ENCODE data around the gene VAV1.

Gene VAV1, protein sequence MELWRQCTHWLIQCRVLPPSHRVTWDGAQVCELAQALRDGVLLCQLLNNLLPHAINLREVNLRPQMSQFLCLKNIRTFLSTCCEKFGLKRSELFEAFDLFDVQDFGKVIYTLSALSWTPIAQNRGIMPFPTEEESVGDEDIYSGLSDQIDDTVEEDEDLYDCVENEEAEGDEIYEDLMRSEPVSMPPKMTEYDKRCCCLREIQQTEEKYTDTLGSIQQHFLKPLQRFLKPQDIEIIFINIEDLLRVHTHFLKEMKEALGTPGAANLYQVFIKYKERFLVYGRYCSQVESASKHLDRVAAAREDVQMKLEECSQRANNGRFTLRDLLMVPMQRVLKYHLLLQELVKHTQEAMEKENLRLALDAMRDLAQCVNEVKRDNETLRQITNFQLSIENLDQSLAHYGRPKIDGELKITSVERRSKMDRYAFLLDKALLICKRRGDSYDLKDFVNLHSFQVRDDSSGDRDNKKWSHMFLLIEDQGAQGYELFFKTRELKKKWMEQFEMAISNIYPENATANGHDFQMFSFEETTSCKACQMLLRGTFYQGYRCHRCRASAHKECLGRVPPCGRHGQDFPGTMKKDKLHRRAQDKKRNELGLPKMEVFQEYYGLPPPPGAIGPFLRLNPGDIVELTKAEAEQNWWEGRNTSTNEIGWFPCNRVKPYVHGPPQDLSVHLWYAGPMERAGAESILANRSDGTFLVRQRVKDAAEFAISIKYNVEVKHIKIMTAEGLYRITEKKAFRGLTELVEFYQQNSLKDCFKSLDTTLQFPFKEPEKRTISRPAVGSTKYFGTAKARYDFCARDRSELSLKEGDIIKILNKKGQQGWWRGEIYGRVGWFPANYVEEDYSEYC

DNA sequence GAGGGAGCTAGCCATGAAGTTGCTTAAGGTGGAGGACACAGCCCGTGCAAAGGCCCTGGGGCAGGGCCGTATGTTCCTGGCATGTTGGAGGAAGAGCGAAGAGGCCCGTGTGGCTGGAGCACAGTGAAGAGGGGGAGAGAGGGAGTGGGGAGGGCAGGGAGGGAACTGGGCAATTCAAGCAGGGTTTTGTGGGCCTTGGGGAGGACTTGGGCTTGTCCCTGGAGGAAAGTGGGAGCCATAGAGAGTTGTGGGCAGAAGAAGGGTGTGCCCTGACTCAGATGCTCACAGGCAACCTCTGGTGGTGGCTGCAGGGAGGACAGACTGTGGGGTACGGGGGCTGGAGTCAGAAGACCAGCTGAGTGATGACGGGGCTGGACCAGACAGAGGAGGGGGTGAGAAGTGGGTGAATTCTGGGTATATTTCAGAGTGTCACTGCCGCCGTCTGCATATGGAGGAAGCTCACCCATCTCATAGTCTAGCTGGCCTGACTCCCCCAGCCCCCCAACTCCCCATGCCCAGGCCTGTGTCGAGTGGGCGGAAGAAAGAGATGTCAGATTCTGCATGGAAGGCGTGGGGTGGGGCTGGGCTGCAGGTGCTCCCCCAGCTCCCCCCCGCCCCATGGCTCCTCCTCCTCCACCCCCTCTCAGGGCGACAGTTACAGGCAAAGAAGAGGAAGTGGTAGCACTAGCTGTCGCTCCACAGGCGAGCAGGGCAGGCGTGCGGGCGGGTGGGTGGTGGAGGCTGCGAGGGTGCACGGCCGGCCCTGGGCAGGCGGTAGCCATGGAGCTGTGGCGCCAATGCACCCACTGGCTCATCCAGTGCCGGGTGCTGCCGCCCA is at the start of gene VAV1:
VAV1 (plus strand) TSS at position 681 of the 838 bp plus-strand sequence; CDS start at position 781, 100 bp downstream.
- DNase-seq = peak; percentile 92

DNA sequence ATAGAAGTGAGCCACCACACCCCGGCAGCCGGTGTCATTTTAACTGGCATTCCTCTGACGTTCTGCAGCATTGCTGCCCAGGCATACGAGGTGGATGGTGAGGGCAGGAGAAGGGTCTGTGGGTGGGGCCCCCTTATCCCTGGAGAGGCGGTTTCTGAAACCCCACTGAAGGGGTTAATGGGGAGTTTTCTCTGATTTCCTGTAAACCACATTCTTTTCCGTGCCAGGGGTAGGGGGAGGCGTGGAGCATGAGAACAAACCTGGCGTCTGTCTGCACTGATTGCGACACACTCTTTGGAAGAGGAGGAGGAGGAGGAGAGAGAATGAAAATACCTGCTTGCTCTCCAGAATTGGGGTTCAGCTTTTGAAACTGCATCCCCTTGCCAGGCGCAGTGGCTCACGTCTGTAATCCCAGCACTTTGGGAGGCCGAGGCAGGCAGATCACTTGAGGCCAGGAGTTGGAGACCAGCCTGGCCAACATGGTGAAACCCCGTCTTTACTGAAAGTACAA is 49.3 kb upstream of the VAV1 start:
- DNase-seq = no peak

DNA sequence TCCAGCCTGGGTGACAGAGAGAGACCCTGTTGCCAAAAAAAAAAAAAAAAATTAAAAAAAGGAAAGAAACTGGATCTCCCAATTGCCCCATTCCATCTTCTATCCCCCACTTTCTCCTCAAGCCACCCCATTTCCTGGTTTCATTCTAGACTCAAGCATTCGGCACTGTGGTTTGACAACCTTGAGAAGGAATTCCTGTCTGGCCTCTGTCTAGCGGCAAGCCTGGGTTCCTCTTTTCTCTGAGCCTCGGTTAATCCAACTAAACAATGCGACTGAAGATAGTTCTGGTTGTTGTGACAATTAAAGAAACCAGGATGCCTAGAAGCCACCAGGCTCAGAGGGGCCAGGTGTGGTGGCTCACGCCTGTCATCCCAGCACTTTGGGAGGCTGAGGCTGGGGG is 48.8 kb upstream of the VAV1 start:
- no peak for DNase-seq

DNA sequence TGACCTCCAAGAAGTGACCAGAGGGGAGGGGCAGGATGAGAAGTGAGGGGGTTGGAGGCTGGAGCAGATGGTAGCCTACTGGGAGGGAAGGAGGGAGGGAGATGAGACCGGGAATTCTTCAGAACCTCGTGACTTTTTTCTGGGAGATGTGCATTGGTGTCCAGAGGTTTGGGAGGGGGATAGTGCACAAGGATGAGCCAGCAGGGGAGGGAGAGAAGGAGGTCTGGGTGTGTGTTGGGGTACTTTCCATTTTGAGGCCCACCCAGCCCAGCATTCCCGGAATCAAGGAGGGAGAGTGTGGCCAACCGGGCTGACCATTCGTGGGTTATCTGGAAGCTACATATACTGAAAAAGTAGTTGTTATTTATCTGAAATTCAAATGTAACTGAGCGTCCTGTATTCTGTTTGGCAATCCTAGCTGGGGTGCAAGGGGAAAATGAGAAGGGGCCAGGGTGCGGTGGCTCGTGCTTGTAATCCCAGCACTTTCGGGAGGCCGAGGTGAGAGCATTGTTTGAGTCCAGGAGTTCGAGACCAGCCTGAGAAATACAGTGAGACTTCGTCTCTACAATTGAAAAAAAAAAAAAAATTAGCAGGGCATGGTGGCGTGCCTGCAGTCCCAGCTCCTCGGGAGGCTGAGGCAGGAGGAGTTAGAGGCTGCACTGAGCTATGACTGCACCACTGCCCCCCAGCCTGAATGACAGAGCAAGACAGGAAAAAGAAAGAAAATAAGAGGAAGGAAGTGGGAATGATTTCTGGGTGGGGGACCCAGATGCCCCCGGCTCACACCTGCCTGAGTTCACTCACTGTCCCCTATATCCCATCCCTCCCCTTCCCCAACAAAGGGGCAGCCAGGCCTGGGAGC is 47.6 kb upstream of the VAV1 start:
- no peak for DNase-seq

DNA sequence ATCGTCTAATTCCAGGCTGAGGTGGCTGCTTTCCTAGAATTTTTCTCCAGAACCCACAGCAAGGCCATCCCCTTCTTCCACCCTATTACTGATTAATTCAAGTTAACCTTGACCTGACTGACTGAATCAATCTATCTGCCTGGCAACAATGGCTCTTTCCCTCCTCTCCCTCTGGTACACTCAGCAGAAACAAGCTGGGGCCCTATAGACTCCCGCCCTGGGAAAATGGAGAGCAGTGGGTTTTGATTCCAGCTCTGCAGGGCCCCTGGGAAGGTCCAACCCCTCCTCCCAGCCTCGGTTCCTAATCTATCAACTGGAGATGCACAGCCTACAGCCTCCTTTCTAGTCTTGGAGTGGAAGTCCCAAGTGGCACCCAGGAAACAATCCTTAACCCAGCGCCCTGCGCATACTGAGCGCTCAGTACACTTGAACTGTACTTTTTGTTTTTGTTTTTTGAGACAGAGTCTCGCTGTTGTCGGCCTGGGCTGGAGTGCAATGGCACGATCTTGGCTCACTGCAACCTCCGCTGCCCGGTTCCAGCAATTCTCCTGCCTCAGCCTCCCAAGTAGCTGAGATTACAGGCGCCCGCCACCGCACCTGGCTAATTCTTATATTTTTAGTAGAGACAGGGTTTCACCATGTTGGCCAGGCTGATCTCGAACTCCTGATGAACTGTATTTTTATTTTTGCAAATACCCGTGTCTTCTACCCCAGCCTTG is 46.8 kb upstream of the VAV1 start:
- DNase-seq = no peak

DNA sequence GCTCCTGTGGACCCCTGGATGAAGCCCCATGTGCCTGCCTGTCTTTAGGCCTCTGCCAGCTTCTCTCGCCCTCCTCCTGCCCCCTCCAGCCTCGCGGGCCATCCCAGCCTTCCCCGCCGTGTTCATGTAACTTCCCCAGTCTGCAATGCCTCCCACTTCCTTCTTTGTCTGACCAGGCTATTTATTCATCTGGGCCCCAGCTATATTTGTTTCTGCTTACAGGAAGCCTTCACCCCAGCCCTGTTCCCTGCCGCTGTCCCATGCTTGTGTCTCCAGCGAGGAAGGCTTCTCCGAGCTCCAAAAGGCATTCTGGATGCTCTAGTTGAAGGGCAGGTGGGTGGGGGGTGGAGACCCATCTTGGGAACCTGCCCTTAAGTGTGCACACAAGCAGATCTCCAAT is 44.2 kb upstream of the VAV1 start:
- DNase-seq = peak; percentile 9

DNA sequence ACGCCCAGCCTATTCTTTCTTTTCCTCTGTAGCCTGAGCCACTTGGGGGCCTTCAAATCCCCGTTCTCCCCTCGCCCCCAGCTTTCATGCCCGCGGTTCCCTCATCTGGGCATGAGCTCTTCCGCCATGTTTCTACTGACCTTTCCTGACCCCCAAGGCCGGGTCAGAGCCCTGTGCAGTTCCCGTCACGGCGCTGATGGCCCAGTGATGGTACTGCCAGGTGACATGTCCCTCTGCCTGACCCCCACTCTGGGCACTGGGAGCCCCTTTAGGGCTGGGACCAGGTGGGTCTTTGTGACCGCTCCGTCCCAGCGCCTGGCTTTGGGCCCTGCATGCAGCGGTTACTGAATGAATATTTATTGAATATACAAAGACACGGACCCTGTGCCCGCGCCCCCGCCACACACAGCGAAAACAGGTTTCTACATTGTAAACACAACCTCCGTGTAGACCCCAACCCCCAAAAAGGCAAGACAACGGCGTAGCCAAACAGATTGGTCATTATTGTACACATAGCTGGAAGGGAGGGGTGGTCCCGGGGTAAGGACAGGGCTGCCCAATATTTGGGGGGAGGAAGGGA is 42.8 kb upstream of the VAV1 start:
- no peak for DNase-seq

DNA sequence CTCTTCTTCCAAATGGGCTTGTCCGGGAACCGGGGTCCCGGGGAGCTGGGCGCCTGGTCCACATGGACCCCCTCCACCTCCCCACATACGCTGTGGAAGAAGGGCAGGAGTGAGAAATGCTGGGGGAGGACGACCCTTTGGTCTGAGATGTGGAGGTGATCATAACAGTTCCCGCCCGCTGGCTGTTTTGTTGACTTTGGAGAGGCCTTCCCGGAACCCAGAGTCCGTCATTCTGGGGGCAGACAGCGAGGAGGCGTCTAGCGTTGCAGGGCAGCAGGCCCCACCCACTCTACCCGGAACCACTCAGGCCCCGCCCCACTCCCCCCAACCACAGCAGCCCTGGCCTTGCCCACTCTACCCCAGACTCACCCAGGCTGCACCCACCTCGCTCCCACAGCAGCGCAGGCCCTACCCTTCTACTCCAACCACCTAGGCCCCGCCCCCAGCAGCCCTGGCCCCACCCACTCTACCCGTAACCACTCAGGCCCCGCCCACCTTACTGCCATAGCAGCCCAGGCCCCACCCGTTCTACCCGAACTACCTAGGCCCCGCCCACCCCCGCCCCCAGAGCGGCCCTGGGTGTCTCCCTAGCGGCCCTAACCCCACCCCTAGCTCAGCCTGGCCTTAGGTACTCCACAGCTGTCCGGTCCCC is 42.2 kb upstream of the VAV1 start:
- DNase-seq = peak; percentile 36

DNA sequence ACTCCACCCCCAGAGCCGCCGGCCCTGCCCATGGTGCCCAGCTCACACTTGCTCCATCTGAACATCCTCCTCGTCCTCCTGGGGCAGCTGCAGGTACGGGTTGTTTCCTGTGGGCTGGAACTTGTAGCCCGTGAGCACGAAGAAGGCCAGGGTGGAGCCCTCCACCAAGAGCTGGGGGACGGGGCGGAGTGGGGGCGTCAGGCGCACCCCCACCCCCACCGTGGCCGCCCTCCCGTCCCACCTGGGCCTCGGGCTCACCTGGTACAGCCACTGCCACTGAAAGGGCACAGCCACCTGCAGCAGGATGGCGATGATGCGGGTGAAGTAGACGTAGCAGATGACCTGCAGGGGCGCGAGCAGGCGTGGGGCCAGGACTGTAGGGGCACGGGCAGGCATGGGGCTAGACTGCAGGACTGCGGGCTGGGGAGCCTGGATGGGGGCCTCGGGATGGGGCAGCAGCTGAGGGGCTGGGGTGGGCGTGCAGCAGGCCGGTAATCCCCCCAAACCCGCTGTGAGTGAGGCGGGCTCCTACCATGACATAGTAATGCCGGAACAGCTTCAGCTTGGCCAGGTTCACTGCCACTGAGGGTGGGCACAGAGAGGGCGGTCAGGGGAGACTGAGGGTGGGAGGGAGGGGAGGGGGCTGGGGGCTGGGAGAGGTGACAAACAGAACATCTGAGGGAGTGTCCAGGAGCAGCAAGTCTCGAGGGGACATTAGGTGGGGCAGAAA is 41.4 kb upstream of the VAV1 start:
- DNase-seq = no peak

DNA sequence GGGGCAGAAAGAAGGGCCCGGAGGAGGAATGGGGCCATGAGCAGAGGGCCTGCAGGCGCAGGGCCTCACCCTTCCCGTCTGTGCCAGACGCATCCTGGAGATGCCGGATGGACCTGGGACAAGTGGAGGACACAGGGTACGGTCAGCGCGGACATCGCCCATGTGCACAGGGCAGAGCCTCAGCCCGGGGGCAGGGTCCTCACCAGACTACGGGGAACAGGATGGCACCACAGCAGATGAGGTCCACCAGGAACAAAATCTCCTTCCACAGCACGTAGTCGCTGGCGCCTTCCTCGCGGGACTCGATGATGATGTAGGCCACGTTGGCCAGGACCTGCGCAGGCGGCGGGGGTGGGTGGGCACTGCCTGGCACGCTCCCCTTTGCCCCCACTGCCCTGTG is 40.7 kb upstream of the VAV1 start:
- no peak for DNase-seq

DNA sequence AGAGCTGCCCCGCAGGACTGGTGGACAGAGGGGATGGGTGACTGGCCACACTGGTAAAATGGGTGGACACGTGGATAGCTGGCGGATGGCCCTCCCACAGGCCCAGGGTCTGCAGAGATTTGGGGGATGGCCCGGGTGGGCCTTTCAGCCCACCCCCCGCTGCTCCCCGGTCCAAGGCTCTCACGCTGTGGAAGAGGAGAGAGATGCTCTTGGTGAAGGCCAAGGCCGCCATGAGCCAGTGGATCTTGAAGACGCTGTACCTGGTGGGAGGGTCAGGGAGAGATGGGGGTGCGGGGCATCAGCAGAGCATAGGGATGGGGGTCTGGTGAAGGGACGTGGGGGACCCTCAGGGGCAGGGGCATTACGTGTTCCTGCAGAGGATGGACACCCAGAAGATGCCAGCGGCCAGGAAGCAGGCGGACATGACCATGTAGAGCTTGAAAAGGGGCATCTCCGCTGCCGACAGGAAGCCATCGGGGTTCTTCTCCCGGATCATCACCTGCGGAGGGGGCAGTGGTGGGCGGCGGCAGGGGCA is 39.6 kb upstream of the VAV1 start:
- no peak for DNase-seq

DNA sequence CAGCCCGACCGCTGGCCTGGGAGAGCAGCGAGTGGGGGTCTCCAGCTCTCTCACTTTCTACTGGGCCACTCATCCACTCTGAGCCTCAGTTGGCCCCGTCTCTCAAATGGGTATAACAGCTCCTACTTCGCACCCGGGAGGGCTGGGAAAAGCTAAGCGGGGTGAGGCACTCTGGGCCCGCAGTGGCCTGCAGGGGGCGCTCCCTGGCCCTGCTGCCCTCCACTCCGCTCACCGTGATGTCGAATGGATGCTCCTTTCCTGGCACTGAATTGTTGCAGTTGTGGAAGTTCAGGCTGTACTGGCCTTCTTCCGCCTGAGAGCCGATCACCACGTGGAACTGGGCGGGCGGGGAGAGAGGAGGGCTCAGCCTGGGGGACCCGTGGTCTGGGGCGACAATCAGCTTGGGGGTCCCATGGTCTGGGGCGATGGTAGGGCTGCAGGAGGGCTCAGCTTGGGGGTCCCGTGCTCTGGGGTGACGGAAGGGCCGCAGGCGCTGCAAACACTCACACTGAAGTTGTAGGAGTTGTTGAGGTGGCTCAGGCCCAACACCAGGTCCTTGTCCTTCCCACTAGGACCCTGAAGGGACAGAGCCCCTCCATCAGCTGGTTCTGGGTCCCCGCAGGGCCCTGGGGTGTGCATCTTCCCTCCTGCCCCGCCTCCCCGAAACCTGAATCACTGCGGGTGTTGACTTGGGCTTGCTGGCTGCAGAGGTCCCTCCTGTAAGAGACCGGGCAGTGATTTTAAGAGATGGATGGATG is 39.0 kb upstream of the VAV1 start:
- peak; percentile 13 for DNase-seq

DNA sequence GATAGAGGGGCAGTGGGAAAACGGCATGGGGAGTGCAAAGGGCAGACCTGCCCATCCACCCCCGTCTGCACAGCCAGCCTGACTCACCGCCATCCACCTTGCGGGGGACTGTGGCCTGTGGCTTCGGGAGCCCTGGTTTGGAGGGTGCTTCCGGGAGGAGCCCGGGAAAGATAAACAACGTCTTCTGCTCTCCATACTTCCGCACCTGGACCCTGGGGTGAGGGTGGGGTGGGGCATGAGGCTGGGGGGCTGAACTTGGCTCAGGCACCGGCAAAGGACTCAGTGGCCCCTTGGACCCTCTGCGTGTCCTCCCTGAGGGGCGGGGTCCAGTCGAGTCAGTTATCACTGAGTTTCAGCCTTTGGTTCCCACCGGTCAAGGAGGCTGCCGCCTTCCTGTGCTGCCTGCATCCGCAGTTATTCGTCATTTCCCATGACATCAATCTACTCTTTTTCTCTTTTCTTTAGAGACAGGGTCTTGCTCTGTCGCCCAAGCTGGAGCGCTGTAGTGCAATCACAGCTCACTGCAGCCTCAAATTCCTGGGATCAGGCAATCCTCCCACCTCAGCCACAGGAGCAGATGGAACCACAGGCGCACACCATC is 38.3 kb upstream of the VAV1 start:
- no peak for DNase-seq

DNA sequence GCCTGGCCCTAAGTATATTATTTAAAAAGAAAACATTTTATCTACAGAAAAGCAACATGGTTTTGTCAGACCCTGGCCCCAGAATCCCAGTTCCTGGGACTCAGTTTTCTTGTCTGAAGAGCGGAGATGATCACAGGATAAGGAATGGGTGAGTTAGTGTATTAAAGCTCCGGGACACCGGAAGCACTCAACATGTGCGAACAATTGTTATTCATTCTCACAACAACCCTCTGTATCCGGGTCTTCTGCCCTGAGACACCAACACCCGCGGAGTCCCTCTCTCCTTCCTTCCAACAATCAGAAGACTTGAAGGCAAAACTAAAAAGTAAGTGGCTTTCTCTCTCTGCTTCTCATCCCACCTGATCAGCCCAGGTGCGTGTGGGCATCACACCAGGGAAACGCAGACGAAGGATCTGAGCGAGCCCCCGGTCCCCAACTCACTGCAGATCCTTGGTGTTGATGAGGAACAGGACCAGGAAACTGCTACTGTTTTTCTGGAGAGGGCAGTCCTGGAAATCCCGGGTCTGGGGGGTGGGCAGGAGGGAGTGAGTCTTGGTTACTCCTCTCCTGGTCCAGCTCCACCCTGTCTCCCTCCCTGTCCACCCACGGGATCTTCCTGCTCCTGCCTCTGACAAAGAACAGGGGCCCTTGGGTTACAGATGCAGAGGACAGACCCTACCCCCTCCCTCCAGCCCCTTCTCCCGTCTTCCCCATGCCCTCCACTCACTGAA is 37.2 kb upstream of the VAV1 start:
- no peak for DNase-seq

DNA sequence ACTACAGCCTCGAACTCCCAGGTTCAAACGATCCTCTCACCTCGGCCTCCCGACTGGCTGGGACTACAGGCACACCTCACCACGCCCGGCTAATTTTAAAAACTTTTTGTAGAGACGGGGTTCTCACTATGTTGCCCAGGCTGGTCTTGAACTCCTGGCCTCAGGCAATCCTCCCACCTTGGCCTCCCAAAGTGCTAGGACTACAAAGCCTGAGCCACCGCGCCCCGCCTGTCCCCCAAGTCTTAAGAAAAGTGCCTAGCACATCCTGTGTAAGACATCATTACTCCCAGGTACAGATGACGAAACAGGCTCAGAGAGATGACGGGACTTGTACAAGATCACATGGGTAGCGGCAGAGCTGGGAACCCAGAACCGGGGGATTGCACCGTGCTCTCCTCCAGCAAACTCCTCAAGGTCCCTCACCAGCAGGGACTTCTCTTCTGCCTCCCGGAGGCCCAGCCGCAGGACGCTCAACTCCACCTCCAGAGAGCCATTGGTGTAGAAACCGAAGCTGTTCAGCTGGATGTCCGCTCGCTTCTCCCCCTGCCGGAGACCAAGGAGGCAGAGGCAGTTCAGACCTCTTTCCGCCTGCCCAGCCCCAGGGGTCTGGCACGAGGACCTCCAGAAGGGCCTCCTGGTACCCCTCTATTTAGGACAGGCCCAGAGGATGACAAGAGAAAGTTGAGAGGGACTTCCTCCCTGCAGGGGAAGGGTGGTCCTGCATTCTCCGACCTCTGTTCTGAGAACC is 36.2 kb upstream of the VAV1 start:
- peak; percentile 85 for DNase-seq

DNA sequence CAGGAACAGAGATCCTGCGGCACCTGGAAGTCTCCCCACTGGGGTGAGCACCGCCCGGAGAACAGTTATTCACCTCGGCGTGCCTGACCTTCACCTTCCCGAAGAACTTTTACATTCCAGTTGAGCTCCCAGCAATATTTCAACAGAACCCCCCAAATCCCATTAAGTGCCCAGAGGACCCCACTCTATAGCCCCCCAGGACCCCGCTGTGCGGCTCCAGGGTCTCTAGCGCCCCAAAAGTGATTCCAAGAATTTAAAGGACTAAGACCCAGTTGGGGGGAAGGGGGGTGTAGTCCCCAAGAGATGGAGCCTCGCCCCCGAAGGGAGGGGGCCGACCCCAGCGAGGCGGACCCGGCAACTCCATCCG is 35.6 kb upstream of the VAV1 start:
- no peak for DNase-seq
